Tibial nerve (tissue), 4 donors: ENCODE measurements around the gene HACL1. TPM values are rescaled to one million over a fixed set of nuclear protein-coding genes. Genes with fewer than 3 reads are reported as not detected.

Source experiments
- DNase-seq, 2 donors: peaks; one replicate each; pipeline ENCODE4 v3.0.0-alpha.2; 2019; ENCODE audit warnings: low spot score in 2 of 2
- H3K27ac ChIP-seq, 4 donors: fragments of 200-600 bp; sonication (generic) in 3 of 4; one replicate each; pipeline ENCODE4 v1.5.1; 2017 to 2019; ENCODE audit warnings: mild to moderate bottlenecking in 1 of 4
- H3K27me3 ChIP-seq, 2 donors: fragments of 200-600 bp; sonication (generic) in 1 of 2; one replicate each; pipeline versions ENCODE4 v1.5.1 to v1.6.0; 2017 to 2019
- H3K36me3 ChIP-seq, 3 donors: fragments of 200-600 bp; sonication (generic); one replicate each; pipeline ENCODE4 v1.5.1; 2018 to 2019
- H3K4me1 ChIP-seq, 4 donors: fragments of 200-600 bp; sonication (generic) in 3 of 4; one replicate each; pipeline ENCODE4 v1.5.1; 2017 to 2019
- H3K4me3 ChIP-seq, 4 donors: fragments of 200-600 bp; sonication (generic) in 3 of 4; one replicate each; pipeline ENCODE4 v1.5.1; 2017 to 2019; ENCODE audit warnings: mild to moderate bottlenecking in 1 of 4, moderate library complexity in 1 of 4
- H3K9me3 ChIP-seq, 4 donors: fragments of 200-600 bp; sonication (generic) in 3 of 4; one replicate each; pipeline ENCODE4 v1.5.1; 2017 to 2019
- CTCF ChIP-seq, 5 experiments: fragments of 200-600 bp in 3 of 5; fragments of 450-650 bp in 2 of 5; sonication (generic) in 3 of 5; IDR thresholded peaks; one replicate each; pipeline ENCODE4 v1.5.1; 2016 to 2019; ENCODE audit warnings: antibody characterized with exemption in 5 of 5, mild to moderate bottlenecking in 3 of 5, moderate library complexity in 2 of 5
- EP300 ChIP-seq, 2 donors: sonication (generic); formaldehyde crosslinking; IDR thresholded peaks; one replicate each; pipeline ENCODE4 v1.6.1; 2017; ENCODE audit warnings: antibody characterized with exemption in 2 of 2, mild to moderate bottlenecking in 1 of 2
- POLR2A ChIP-seq, 2 donors: fragments of 450-650 bp; IDR thresholded peaks; one replicate each; pipeline ENCODE4 v1.6.1; 2017; ENCODE audit warnings: antibody characterized with exemption in 2 of 2, mild to moderate bottlenecking in 2 of 2, moderate library complexity in 2 of 2
- WGBS, 2 donors: methylation state at CpG; one replicate each; pipeline ENCODE4 v1.1.5; 2018; 5-methylcytosine and 5-hydroxymethylcytosine counted together
- total RNA-seq, 4 donors: library from RNA; depleted of rRNA; stranded (reverse); fragments of >200 nt; gene quantifications; one replicate each; pipeline ENCODE4 v1.1.0, GENCODE V29; 2016

The HACL1 gene
- total RNA-seq, 4 donors from 2014 or later: 19.0 to 33.3 (median 24.2) TPM

- peaks cover 0 to 19% (median 0%) of the 10 kb centered on the region in 4 donors for H3K4me1 ChIP-seq
- TF ChIP-seq EP300 (IDR thresholded peaks at IDR 0.05) (no peak), CTCF (IDR thresholded peaks at IDR 0.05) (no peak), POLR2A (IDR thresholded peaks at IDR 0.05) (no peak)
- peak overlapping the region in 2 of 4 donors; percentile 21 to 56 for H3K27ac ChIP-seq
- peaks cover 0 to 57% (median 17%) of the 10 kb centered on the region in 3 donors for H3K36me3 ChIP-seq
- H3K4me3 ChIP-seq: no peak overlapping the region
- no peaks in the 10 kb centered on the region for H3K9me3 ChIP-seq
- WGBS, 2 donors: 35 to 40% methylated on average over 3 of the region's 3 CpGs
- DNase-seq: no peak
- H3K27me3 ChIP-seq: no peaks in the 10 kb centered on the region
Measured at GRCh38 chr3:15578289-15578867, 23.0 kb downstream of the HACL1 start.

- no peak overlapping the region for H3K27ac ChIP-seq
- no peaks in the 10 kb centered on the region for H3K27me3 ChIP-seq
- H3K9me3 ChIP-seq: no peaks in the 10 kb centered on the region
- WGBS, 2 donors: 88 to 89% methylated on average over 3 of the region's 3 CpGs
- peaks cover 0 to 19% (median 0%) of the 10 kb centered on the region in 4 donors for H3K4me1 ChIP-seq
- no peak for DNase-seq
- TF ChIP-seq POLR2A (IDR thresholded peaks at IDR 0.05) (no peak), EP300 (IDR thresholded peaks at IDR 0.05) (no peak), CTCF (IDR thresholded peaks at IDR 0.05) (no peak)
- peaks cover 3 to 53% (median 19%) of the 10 kb centered on the region in 3 donors for H3K36me3 ChIP-seq
- H3K4me3 ChIP-seq: no peak overlapping the region
Measured at GRCh38 chr3:15576475-15576874, 24.9 kb downstream of the HACL1 start.

GRCh38 chr3:15575446-15575845 is 25.9 kb downstream of the HACL1 start:
- H3K36me3 ChIP-seq: peaks cover 3 to 53% (median 19%) of the 10 kb centered on the region in 3 donors
- 89 to 94% methylated on average over 5 of the region's 5 CpGs for WGBS, 2 donors

GRCh38 chr3:15572138-15572537 is 29.2 kb downstream of the HACL1 start:
- TF ChIP-seq CTCF (IDR thresholded peaks at IDR 0.05) (no peak), POLR2A (IDR thresholded peaks at IDR 0.05) (no peak), EP300 (IDR thresholded peaks at IDR 0.05) (no peak)
- no peaks in the 10 kb centered on the region for H3K27me3 ChIP-seq
- DNase-seq: no peak
- no peaks in the 10 kb centered on the region for H3K9me3 ChIP-seq
- H3K27ac ChIP-seq: no peak overlapping the region
- H3K4me3 ChIP-seq: no peak overlapping the region
- no peaks in the 10 kb centered on the region for H3K4me1 ChIP-seq
- peaks cover 9 to 76% (median 25%) of the 10 kb centered on the region in 3 donors for H3K36me3 ChIP-seq
- WGBS, 2 donors: 85% methylated on average over 4 of the region's 4 CpGs

More at GRCh38 chr3:15575446-15575845, 25.9 kb downstream of the HACL1 start:
- no peak overlapping the region for H3K27ac ChIP-seq
- no peak overlapping the region for H3K4me3 ChIP-seq
- DNase-seq: no peak
- H3K4me1 ChIP-seq: peaks cover 0 to 19% (median 0%) of the 10 kb centered on the region in 4 donors
- no peaks in the 10 kb centered on the region for H3K9me3 ChIP-seq
- H3K27me3 ChIP-seq: no peaks in the 10 kb centered on the region
- TF ChIP-seq EP300 (IDR thresholded peaks at IDR 0.05) (no peak), POLR2A (IDR thresholded peaks at IDR 0.05) (no peak), CTCF (IDR thresholded peaks at IDR 0.05) (no peak)

GRCh38 chr3:15563190-15563589 is 38.2 kb downstream of the HACL1 start:
- no peak for DNase-seq
- Histone ChIP-seq H3K36me3 (peaks cover 3 to 88% (median 10%) of the 10 kb centered on the region in 3 donors), H3K27me3 (no peaks in the 10 kb centered on the region), H3K9me3 (no peaks in the 10 kb centered on the region), H3K4me3 (no peak overlapping the region), H3K4me1 (no peaks in the 10 kb centered on the region), H3K27ac (no peak overlapping the region)
- TF ChIP-seq CTCF (IDR thresholded peaks at IDR 0.05): no peak
- no peak for TF ChIP-seq POLR2A (IDR thresholded peaks at IDR 0.05)
- TF ChIP-seq EP300 (IDR thresholded peaks at IDR 0.05): no peak
- WGBS, 2 donors: 78 to 94% methylated on average over 1 of the region's 1 CpG
